ENCODE results near the gene NDUFA7.
"Not testable (repeated sequence)": the region's sequence is repeated elsewhere in the genome, so short reads cannot be mapped to it uniquely, and the experiment has no call there.

The NDUFA7 gene

DNA sequence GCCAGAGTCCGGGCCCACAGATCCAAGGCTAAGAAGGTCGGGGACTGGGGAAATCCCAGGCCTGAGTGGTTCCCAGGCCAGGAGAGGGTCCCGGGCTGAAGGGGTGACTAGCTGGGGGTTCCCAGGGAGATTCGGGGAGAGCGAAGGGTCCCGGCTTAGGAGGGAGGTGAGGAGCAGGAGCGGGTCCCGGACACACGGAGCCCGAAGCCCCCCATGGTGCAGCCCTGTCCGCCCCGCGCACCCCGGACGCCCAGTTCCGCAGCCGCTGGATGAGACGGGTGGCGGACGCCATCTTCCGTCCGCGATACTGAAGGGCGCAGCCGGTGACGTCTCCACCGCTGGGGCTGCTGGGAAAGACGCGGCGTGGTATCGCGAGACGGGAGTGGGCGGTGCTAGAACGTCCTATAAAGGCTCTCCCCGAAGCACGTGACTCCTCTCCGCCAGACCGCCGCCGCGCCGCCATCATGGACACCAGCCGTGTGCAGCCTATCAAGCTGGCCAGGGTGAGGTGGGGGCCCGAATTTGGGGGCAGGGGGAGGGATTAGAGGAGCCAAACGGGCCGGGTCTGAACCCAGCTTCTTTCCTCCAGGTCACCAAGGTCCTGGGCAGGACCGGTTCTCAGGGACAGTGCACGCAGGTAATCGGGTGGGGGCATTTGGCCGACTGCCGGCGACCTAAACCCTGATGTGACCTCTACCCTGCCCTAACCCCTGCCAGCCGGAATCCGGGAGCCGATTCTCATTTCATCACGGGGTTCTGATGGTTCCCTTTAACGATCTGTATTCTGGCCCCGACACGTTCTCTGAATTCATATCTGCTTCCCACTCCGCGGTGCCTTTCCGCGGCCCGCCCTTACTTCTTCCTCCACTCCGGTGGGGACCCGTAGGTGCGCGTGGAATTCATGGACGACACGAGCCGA, at the start of gene NDUFA7, which contains the start of gene RPS28:
NDUFA7 (minus strand) TSS at position 309 of the 919 bp plus-strand sequence; CDS start at position 292, 17 bp downstream.
RPS28 (plus strand) TSS at position 430 of the 919 bp plus-strand sequence; CDS start at position 465, 35 bp downstream.
- DNase-seq, result peak; percentile 95 to 96

DNA sequence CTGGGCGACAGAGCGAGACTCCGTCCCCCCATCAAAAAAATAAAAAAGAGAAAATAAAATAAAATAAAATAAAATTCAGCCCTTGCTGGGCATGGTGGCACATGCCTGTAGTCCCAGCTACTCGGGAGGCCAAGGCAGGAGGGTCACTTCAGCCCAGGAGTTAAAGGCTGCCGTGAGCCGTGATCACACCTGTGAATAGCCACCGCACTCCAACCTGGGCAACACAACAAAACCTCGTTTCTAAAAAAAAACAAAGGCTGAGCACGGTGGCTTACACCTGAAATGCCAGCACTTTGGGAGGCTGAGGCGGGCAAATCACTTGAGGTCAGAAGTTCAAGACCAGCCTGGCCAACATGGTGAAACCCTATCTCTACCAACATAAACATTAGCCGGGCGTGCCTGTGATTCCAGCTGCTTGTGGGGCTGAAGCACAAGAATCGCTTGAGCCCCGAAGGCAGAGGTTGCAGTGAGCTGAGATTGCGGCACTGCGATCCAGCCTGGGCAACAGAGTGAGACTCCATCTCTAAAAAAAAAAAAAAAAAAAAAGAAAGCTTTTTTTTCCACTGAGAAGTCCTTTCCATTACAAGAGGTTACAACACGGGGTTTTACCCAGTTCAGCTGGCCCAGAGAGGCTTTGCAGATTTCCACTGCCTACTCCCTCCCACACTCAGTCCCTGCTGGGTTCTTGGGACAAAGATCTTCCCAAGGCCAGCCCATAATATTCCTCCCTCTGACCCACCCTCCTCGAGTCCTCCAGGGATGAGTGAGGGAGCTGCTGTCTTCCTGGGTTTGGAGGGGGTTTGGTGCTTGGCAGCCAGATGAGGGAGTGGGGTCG, 49.2 kb upstream of the NDUFA7 start:
- DNase-seq, result no peak

DNA sequence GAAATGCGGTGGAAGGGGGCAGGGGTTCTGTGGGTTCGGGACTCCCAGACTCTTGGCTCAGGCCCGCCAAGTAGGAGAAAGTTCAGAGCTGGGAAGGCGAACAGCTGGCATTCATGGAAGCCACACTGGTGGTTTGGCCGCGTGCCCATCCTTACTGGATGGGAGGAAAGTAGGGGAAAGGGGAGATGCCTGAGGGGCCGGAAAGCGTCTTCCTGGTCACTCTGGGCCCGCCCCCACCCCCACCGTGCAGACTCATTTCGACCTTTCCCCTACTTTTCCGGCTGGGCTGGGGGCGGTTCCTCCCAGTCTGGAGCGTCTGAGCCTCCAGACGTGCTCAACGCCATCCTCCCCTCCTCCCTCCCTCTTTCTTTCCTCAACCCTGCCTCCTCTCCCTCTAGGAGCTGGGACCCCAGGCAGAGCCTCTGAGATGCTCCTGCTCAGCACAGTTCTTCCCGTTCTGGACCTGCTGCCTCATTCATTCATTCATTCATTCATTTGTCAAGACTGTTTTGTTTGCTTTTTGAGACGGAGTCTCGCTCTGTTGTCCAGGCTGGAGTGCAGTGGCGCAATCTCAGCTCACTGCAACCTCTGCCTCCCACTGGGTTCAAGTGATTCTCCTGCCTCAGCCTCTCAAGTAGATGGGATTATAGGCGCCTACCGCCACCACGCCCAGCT, 46.3 kb upstream of the NDUFA7 start:
- DNase-seq, result no peak

DNA sequence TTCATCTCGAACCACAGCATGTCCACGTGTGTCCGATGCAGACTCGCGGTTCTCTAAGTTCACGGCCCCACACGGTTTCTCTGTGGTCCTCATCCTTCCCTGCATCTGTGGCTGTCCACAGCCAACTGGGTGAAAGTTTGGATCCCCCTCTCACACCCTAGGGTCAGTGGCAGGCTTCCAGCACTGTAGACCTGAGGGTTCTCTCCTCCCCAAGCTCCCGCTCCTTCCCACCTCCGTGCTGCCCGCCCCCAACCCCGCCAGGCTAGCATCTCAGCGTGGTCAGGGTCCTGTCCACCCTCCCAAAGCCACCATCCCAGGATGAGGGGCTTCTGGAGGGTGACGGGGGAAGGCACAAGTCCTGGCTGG, 45.8 kb upstream of the NDUFA7 start:
- DNase-seq, result no peak

- DNase-seq, result no peak
Measured at GRCh38 chr19:8366121-8366581, 45.0 kb upstream of the NDUFA7 start.

DNA sequence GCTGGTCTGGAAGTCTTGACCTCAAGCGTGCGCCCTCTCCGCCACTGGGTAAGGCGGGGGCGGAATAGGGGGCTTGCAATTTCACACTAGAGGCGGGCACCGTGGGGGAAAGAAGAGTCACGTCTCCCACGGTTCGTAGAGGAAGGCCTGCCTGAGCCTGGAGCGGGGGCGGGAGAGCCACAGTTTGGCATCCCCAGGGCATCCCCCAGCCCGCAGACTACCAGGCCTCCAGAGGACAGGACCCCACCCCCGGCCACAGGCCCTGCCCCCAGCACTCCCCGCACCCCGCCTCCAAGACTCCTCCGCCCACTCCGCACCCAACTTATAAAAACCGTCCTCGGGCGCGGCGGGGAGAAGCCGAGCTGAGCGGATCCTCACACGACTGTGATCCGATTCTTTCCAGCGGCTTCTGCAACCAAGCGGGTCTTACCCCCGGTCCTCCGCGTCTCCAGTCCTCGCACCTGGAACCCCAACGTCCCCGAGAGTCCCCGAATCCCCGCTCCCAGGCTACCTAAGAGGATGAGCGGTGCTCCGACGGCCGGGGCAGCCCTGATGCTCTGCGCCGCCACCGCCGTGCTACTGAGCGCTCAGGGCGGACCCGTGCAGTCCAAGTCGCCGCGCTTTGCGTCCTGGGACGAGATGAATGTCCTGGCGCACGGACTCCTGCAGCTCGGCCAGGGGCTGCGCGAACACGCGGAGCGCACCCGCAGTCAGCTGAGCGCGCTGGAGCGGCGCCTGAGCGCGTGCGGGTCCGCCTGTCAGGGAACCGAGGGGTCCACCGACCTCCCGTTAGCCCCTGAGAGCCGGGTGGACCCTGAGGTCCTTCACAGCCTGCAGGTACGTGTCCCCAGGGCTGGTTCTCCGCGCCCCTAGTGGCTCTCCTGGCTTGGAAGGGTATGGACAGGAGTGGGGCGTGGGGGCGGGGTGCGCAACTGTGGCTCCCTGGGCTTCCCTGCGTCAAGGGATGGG, 42.9 kb upstream of the NDUFA7 start, which contains the start of gene ANGPTL4:
ANGPTL4 (plus strand) TSS at position 353 of the 969 bp plus-strand sequence; CDS start at position 520, 167 bp downstream.
- DNase-seq, result peak; percentile 53 to 71

- DNase-seq, result no peak
Measured at GRCh38 chr19:8361921-8362793, 41.0 kb upstream of the NDUFA7 start.

DNA sequence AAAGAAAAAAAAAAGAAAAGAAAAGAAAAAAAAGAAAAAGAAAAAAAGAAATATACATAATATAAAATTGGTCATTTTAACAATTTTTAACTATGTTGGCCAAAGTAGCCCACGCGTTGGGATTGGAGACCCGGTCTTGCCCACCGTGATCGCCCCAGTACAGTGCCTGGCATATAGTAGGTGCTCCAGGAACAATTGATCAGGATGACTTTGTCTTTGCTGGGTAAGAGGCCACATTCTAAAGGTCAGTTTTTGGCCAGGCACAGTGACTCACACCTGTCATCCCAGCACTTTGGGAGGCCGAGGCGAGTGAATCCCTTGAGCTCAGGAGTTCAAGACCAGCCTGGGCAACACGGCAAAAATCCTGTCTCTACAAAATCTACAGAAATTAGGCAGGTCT, 39.0 kb upstream of the NDUFA7 start:
- DNase-seq, result no peak

DNA sequence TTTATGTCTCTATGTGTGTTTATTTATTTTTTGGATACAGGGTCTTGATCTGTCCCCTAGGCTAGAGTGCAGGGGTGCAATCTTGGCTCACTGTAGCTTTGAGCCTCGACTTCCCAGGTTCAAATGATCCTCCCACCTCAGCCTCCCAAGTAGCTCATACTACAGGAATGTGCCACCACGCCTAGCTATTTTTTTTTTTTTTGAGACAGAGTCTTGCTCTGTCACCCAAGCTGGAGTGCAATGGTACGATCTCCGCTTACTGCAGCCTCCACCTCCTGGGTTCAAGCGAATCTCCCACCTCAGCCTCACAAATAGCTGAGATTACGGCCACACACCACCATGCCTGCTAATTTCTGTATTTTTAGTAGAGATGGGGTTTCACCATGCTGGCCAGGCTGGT, 37.8 kb upstream of the NDUFA7 start:
- no peak for DNase-seq

DNA sequence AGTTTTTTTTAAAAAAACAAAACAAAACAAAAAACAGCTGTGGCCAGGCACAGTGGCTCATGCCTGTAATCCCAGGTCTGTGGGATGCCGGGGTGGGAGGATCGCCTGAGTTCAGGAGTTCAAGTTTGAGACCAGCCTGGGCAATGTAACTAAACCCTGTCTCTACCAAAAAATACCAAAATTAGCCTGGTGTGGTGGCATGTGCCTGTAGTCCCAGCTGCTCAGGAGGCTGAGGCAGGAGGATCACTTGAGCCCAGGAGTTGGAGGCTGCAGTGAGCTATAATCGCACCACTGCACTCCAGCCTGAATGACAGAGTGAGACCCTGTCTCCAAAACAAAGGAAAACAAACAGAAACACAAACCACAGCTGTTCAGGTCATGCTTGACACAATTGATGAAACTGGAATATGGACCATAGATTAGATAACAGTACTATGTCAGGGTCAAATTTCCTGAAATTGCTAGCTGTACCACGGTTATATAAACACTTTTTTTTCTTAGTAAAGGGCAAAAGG, 35.9 kb upstream of the NDUFA7 start:
- no peak for DNase-seq

- DNase-seq, result no peak
Measured at GRCh38 chr19:8355631-8356402, 34.6 kb upstream of the NDUFA7 start.

DNA sequence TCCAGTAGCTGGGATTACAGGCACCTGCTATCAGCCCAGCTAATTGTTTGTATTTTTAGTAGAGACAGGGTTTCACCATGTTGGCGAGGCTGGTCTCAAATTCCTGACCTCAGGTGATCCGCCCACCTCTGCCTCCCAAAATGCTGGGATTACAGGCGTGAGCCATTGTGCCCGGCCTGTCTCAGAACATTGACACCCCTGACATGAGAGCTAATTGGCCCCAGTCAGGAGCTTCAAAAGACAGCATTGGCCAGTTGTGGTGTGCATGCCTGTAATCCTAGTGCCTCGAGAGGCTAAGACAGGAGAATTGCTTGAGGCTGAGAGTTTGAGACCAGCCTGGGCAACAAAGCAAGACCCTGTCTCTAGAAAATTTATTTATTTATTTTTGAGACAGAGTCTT, 31.7 kb upstream of the NDUFA7 start:
- not testable (repeated sequence) for DNase-seq

GRCh38 chr19:8352134-8352827, 31.1 kb upstream of the NDUFA7 start:
- DNase-seq, result no peak

DNA sequence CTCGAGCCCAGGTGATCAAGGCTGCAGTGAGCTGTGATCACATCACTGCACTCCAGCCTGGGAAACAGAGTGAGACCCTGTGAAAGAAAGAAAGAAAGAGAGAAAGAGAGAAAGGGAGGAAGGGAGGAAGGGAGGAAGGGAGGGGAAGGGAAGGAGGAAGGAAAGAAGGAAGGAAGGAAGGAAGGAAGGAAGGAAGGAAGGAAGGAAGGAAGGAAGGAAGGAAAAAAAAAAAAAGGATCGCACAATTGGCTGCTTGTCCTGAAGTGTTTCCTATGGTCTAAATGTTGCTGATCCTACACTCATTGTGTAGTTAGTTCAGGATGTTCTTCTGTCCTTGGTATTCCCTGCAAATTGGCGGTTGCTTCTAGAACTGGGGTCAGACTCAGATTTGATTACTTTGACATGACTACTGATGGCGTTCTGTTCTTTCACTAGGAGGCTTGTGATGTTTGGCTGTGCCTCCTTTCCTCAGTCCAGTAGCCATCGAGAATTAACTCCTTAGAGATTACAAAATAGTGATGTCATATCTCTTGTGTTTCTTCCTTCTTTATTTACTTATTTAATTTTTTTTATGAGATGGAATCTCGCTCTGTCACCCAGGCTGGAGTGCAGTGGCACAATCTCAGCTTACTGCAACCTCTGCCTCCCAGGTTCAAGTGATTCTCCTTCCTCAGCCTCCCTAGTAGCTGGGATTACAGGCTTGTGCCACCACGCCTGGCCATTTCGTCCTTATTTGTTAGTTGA, 28.6 kb upstream of the NDUFA7 start:
- DNase-seq, result not testable (repeated sequence)

DNA sequence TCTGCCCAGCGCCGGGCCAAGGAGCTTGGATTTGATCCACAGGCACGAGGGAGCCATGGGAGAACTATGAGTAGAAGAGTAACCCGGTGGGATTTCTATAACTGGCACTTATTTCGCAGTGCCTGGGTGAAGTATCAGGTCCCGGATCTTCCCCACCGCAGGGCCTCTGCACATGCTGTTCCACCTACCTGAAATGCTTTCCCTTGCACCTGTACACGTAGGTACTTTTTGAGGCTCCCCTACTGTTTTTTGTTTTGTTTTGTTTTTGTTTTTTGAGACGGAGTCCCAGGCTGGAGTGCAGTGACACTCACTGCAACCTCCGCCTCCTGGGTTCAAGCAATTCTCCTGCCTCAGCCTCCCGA, 22.3 kb upstream of the NDUFA7 start:
- no peak for DNase-seq

- DNase-seq, result peak; percentile 90
Measured at GRCh38 chr19:8342684-8343482, 21.7 kb upstream of the NDUFA7 start, which contains the start of gene KANK3. Gene KANK3 (minus strand): TSS chr19:8343262. CDS start chr19:8337828, 5,434 bp downstream.

GRCh38 chr19:8342316-8342683, 21.1 kb upstream of the NDUFA7 start:
- no peak for DNase-seq

Measured in stimulated activated CD4-positive, alpha-beta T cell treated with anti-CD3 and anti-CD28 coated beads, Interleukin-4, amount 100 ng/mL, for 4 hours (primary cell).